Thoracic aorta (tissue), 2 donors: ENCODE data around the gene CLCN3. TPM values are rescaled to one million over a fixed set of nuclear protein-coding genes. Genes with fewer than 3 reads are reported as not detected.

Source experiments
- ATAC-seq: fragments of 150-250 bp; one replicate; pipeline ENCODE4 v1.8.0; 2017; ENCODE audit warnings: low read depth; ENCODE audit not compliant: insufficient number of reproducible peaks, low FRiP score
- DNase-seq: peaks from one replicate; pipeline ENCODE4 v3.0.0-alpha.2; 2020; ENCODE audit warnings: low spot score
- H3K27ac ChIP-seq, 2 donors: fragments of 200-600 bp; sonication (generic); 1 replicate in 1 of 2; 2 replicates in 1 of 2; pipeline ENCODE4 v1.5.1; 2016; ENCODE audit warnings: mild to moderate bottlenecking in 2 of 2, moderate library complexity in 2 of 2
- H3K27me3 ChIP-seq: fragments of 200-600 bp; sonication (generic); replicated peaks from 2 replicates; pipeline ENCODE4 v1.6.0; 2016; ENCODE audit warnings: mild to moderate bottlenecking; ENCODE audit not compliant: insufficient read depth
- H3K36me3 ChIP-seq: fragments of 200-600 bp; sonication (generic); one replicate; pipeline ENCODE4 v1.5.1; 2016
- H3K4me1 ChIP-seq, 2 donors: fragments of 200-600 bp; sonication (generic); 1 replicate in 1 of 2; 2 replicates in 1 of 2; pipeline versions ENCODE4 v1.5.1 to v1.6.0; 2016; ENCODE audit warnings: low read depth in 2 of 2, mild to moderate bottlenecking in 1 of 2; ENCODE audit not compliant: control insufficient read depth in 1 of 2
- H3K4me3 ChIP-seq: fragments of 200-600 bp; sonication (generic); 2 replicates; pipeline ENCODE4 v1.5.1; 2016; ENCODE audit warnings: mild to moderate bottlenecking
- H3K9me3 ChIP-seq: fragments of 200-600 bp; sonication (generic); 2 replicates; pipeline ENCODE4 v1.5.1; 2016
- total RNA-seq, 2 donors: library from RNA; depleted of rRNA; stranded (reverse); fragments of >200 nt; gene quantifications; one replicate each; pipeline versions ENCODE4 v1.1.0 to v1.2.3, GENCODE V29; 2016
- TF ChIP-seq, protein P1 (sequence below): fragments of 200-600 bp; sonication (generic); IDR thresholded peaks from one replicate; pipeline ENCODE4 v1.5.1; 2019; ENCODE audit warnings: antibody characterized with exemption

The CLCN3 gene
- total RNA-seq, 2 donors from 2014 or later, result 13.0 to 20.0 TPM

DNA sequence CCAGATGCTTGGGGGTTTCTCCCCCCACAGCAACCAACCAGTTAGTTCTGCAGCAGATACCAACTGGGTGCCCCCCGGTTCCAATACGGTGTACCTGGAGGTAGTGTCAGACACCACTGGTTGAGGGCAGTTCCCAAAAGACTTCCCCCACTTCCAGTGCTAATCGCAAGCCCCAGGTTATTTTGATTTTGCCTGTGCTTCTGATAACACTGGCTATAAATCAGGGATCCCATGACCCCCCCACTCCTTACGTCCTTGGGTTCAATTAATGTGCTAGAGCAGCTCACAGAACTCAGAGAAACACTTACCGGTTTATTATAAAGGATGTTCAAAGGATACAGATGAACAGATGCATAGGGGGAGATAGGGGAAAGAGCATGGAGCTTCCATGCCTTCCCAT is 5.5 kb downstream of the CLCN3 start:
- DNase-seq, result no peak
- no peaks in the 10 kb centered on the region for H3K36me3 ChIP-seq
- H3K27ac ChIP-seq, result no peak overlapping the region
- H3K9me3 ChIP-seq, result no peaks in the 10 kb centered on the region
- TF ChIP-seq, protein P1, sequence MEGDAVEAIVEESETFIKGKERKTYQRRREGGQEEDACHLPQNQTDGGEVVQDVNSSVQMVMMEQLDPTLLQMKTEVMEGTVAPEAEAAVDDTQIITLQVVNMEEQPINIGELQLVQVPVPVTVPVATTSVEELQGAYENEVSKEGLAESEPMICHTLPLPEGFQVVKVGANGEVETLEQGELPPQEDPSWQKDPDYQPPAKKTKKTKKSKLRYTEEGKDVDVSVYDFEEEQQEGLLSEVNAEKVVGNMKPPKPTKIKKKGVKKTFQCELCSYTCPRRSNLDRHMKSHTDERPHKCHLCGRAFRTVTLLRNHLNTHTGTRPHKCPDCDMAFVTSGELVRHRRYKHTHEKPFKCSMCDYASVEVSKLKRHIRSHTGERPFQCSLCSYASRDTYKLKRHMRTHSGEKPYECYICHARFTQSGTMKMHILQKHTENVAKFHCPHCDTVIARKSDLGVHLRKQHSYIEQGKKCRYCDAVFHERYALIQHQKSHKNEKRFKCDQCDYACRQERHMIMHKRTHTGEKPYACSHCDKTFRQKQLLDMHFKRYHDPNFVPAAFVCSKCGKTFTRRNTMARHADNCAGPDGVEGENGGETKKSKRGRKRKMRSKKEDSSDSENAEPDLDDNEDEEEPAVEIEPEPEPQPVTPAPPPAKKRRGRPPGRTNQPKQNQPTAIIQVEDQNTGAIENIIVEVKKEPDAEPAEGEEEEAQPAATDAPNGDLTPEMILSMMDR, result no peak
- peaks cover 7 to 21% of the 10 kb centered on the region in 2 donors for H3K4me1 ChIP-seq
- H3K27me3 ChIP-seq, result no peaks in the 10 kb centered on the region
- ATAC-seq, result no peak
- no peak overlapping the region for H3K4me3 ChIP-seq

DNA sequence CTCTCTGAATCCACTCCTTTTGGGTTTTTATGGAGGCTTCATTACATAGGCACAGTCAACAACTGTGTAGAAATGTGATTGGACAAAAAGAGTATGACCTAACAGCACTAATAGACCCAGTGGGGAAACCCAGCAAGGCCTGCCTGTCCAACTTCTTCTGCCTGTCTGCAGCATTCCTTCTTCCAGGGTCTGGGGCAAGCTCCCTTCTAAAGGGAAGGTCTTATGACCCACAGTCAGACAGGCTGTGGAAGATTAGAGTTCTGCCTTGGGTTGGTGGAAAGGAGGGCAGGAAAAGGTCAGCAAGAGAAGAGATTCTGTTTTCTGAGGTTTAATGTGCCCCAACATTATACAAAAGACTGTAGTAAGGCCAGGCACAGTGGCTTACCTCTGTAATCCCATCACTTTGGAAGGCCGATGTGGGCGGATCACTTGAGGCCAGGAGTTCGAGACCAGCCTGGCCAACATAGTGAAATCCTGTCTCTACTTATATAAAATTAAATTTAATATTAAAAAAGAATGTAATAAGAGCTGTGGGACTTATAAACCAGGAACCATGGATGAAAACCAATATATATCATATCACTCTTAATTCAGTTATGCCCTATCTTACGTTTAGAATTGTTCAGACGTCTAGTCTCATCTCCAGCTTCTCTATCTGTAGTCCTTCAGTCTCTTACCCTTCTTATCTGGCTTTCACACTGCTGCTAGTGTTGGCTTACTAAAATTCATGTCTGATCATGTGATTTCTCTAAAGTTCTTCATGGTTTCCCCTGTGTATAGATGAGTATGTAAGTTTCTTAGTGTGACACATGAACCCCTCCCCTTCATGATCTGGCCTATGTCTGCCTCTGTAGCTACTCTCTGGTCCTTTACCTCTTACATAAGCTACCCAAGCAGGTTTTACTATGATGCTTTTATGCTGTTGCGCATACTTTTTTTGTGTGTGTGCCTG is 6.2 kb downstream of the CLCN3 start:
- Histone ChIP-seq H3K4me1 (peaks cover 7 to 17% of the 10 kb centered on the region in 2 donors), H3K27me3 (no peaks in the 10 kb centered on the region), H3K9me3 (no peaks in the 10 kb centered on the region), H3K36me3 (no peaks in the 10 kb centered on the region), H3K4me3 (no peak overlapping the region), H3K27ac (no peak overlapping the region)
- DNase-seq (no peak), ATAC-seq (no peak)
- TF ChIP-seq, protein P1, result no peak

DNA sequence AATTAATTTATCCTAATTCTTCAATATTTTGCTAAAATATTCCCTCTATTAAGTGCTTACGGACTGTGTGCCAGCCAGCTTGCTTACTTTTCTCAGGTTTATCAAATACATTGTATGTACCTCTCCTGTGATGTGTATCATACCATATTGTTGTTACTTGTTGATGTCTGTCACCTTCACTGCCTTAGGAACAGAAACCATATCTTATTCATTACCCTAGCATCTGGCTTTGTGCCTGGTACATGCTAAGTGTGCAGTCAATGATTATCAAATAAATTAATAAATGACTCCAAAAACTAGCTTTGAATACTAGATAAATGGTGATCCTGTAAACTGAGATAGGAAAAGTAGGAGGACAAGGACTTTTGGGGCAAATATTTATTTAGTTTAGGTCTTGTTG is 6.9 kb downstream of the CLCN3 start:
- TF ChIP-seq, protein P1, result no peak
- no peak for ATAC-seq

DNA sequence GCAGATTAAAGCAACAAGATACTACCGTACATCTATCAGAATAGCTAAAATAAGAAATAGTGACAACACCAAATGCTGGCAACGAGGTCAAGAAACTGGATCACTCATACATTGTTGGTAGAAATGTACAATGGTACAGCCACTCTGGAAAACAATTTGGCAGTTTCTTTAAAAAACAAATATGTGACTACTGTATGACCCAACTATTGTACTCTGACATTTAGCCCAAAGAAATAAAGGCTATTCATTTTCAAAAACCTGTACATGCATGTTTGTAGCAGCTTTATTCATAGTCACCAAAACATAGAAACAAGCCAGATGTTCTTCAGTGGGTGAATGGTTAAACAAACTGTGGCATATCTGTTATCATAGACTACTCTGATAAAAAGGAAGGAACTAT is 8.2 kb downstream of the CLCN3 start:
- DNase-seq (no peak), ATAC-seq (no peak)
- H3K36me3 ChIP-seq, result no peaks in the 10 kb centered on the region
- H3K4me1 ChIP-seq, result no peaks in the 10 kb centered on the region
- TF ChIP-seq, protein P1, result no peak
- no peak overlapping the region for H3K4me3 ChIP-seq
- H3K27ac ChIP-seq, result no peak overlapping the region
- no peaks in the 10 kb centered on the region for H3K9me3 ChIP-seq
- no peaks in the 10 kb centered on the region for H3K27me3 ChIP-seq

More for the DNA sequence above, 6.9 kb downstream of the CLCN3 start:
- no peak overlapping the region for H3K4me3 ChIP-seq
- peaks cover 6 to 10% of the 10 kb centered on the region in 2 donors for H3K4me1 ChIP-seq
- H3K27ac ChIP-seq, result no peak overlapping the region
- no peak for DNase-seq
- H3K27me3 ChIP-seq, result no peaks in the 10 kb centered on the region
- no peaks in the 10 kb centered on the region for H3K36me3 ChIP-seq
- no peaks in the 10 kb centered on the region for H3K9me3 ChIP-seq

DNA sequence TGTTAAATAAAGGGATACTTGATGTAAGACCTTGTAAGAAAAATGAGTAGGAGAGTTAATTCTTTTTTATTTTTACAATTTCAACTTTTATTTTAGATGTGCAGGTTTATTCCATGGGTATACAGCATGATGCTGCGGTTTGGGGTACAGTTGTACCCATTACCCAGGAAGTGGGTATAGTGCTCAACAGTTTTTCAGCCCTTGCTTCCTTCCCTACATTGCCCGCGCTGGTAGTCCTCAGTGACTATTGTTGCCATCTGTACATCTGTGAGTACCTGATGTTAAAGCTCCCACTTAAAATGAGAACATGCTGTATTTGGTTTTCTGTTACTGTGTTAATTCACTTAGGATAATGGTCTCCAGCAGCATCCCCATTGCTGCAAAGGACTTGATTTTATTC is 9.7 kb downstream of the CLCN3 start:
- ATAC-seq (no peak), DNase-seq (no peak)
- TF ChIP-seq, protein P1, result no peak
- no peak overlapping the region for H3K27ac ChIP-seq
- H3K27me3 ChIP-seq, result no peaks in the 10 kb centered on the region
- no peaks in the 10 kb centered on the region for H3K36me3 ChIP-seq
- no peaks in the 10 kb centered on the region for H3K9me3 ChIP-seq
- H3K4me3 ChIP-seq, result no peak overlapping the region
- no peaks in the 10 kb centered on the region for H3K4me1 ChIP-seq
